ENCODE data around the gene TAF7.

Gene TAF7

DNA sequence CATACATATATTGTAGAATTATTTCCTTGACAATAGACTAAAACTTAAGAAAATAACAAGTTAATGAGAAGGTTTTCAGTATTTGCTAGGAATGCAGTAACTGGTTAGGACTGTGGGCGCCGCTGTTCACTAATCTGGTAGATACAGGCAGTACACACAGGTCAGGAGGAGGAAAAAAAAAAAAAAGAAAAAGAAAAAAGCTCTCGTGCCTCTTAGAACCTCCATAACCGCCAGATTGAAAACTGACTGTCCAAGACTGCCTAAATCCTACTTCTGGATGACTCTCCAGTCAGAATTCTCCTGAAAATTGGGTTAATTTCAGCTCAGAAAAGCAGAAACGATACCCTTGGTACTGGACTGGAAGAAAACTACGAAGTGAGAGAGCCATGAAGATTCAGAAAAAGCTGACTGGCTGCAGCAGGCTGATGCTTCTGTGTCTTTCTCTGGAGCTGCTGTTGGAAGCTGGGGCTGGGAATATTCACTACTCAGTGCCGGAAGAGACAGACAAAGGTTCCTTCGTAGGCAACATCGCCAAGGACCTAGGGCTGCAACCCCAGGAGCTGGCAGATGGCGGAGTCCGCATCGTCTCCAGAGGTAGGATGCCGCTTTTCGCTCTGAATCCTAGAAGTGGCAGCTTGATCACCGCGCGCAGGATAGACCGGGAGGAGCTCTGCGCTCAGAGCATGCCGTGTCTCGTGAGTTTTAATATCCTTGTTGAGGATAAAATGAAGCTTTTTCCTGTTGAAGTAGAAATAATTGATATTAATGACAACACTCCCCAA lies 9.9 kb upstream of the TAF7 start, which contains the start of gene PCDHGA1:
PCDHGA1 (plus strand) TSS at position 216 of the 782 bp plus-strand sequence.
- Histone ChIP-seq H3K79me2 (ENCODE audit: low read length) (no peaks in the 10 kb centered on the region), H3K27me3 (replicated peaks; ENCODE audit: insufficient read depth, low read length) (0 out of 2 replicates have a peak, but pooled peaks cover 6% of the 10 kb centered on the region), H3K9ac (ENCODE audit: low read length) (peak within 1 kb of the TSS; percentile 34; the same call in 1 of the 2 replicates), H3K4me1 (ENCODE audit: low read length) (no peaks in the 10 kb centered on the region), H3K9me3 (replicated peaks; ENCODE audit: insufficient read depth, low read length) (no peaks in the 10 kb centered on the region), H3K27ac (ENCODE audit: low read length) (no peak within 1 kb of the TSS), H3K4me2 (ENCODE audit: low read depth, low read length) (peak within 1 kb of the TSS; percentile 75), H3F3A (ENCODE audit: insufficient read depth, low read length) (no peaks in the 10 kb centered on the region), H3K36me3 (replicated peaks; ENCODE audit: insufficient read depth, low read length) (no peaks in the 10 kb centered on the region), H3K9me2 (replicated peaks; ENCODE audit: insufficient read depth, low read length) (no peaks in the 10 kb centered on the region), H3K4me3 (ENCODE audit: low read length) (peak within 1 kb of the TSS; percentile 59), H4K20me1 (ENCODE audit: insufficient read depth, low read length) (no peaks in the 10 kb centered on the region), H2AFZ (ENCODE audit: low read length) (peak within 1 kb of the TSS; percentile 73)
- peak; percentile 70 for DNase-seq
- no peak for TF ChIP-seq EZH2 (optimal IDR thresholded peaks at IDR 0.05; ENCODE audit: low read depth, low read length)
- TF ChIP-seq, protein P1, sequence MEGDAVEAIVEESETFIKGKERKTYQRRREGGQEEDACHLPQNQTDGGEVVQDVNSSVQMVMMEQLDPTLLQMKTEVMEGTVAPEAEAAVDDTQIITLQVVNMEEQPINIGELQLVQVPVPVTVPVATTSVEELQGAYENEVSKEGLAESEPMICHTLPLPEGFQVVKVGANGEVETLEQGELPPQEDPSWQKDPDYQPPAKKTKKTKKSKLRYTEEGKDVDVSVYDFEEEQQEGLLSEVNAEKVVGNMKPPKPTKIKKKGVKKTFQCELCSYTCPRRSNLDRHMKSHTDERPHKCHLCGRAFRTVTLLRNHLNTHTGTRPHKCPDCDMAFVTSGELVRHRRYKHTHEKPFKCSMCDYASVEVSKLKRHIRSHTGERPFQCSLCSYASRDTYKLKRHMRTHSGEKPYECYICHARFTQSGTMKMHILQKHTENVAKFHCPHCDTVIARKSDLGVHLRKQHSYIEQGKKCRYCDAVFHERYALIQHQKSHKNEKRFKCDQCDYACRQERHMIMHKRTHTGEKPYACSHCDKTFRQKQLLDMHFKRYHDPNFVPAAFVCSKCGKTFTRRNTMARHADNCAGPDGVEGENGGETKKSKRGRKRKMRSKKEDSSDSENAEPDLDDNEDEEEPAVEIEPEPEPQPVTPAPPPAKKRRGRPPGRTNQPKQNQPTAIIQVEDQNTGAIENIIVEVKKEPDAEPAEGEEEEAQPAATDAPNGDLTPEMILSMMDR (IDR thresholded peaks at IDR 0.05; ENCODE audit: low read length) = peak; percentile 74

DNA sequence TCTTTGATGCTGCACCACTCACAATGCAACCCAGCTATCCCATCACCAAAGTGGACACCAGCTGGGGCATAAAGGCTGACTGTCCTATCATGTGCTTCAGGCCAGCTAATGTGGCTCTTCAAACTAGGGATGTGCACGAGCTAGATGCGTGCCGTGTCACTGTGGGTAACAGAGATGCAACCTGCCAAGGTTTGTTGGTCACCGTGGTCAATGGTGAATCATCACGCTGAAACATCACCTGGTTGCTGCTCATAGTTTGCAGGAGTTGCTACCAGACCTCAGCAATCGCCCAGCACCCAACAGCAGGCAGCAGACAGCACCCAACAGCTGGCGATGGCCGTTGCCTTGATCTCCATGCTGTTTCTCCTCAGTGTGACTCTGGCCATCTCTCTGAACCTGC lies 7.6 kb upstream of the TAF7 start:
- DNase-seq = no peak
- H3K9me3 ChIP-seq (replicated peaks; ENCODE audit: insufficient read depth, low read length) = no peaks in the 10 kb centered on the region
- no peak overlapping the region for H3K9ac ChIP-seq (ENCODE audit: low read length)
- H3K79me2 ChIP-seq (ENCODE audit: low read length) = no peaks in the 10 kb centered on the region
- no peaks in the 10 kb centered on the region for H3K4me1 ChIP-seq (ENCODE audit: low read length)
- H4K20me1 ChIP-seq (ENCODE audit: insufficient read depth, low read length) = no peaks in the 10 kb centered on the region
- H2AFZ ChIP-seq (ENCODE audit: low read length) = no peak overlapping the region
- H3K27ac ChIP-seq (ENCODE audit: low read length) = no peak overlapping the region
- no peak overlapping the region for H3K4me3 ChIP-seq (ENCODE audit: low read length)
- no peaks in the 10 kb centered on the region for H3K36me3 ChIP-seq (replicated peaks; ENCODE audit: insufficient read depth, low read length)
- TF ChIP-seq EZH2 (optimal IDR thresholded peaks at IDR 0.05; ENCODE audit: low read depth, low read length) (no peak), EZH2phosphoT487 (IDR thresholded peaks at IDR 0.05; ENCODE audit: low read length) (no peak)
- TF ChIP-seq, protein P1 (IDR thresholded peaks at IDR 0.05; ENCODE audit: low read length) = no peak
- H3K4me2 ChIP-seq (ENCODE audit: low read depth, low read length) = no peak overlapping the region
- no peaks in the 10 kb centered on the region for H3F3A ChIP-seq (ENCODE audit: insufficient read depth, low read length)
- no peaks in the 10 kb centered on the region for H3K9me2 ChIP-seq (replicated peaks; ENCODE audit: insufficient read depth, low read length)
- H3K27me3 ChIP-seq (replicated peaks; ENCODE audit: insufficient read depth, low read length) = no peaks in the 10 kb centered on the region

DNA sequence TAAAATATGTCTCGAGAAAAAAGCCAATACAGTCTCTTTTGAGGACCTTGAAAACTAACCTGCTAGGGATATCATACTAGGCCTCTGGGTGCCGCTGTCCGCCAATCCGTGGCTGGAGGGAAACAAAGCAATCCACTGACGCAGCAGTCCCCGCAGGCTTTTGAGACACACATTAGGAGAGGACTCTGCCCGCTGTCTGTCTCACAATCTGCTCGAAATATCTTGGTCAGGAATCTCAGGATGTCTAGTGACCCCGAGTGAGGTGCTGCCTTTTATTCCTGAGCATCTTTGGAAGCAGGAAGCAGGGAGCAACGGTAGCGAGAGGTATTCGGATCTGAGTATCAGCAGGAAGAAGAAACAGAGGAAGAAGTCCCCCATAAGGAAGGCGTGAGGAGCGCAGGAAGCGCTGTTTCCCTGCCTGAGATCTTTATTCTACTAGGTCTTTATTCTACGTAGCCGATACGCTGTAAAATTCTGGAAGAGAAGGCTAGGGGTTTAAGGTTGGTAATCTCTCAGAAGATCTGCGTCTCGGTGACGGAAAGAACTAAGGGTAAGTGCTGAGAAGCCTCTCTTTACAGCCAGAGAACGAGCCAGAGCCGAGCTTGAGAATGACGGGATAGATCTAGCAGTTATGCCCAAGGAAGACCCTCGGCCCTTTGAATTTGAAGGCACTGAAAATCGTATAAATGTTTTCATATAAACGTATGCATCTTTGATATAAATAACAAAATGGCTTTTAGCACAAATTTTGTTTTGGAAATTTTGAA lies 5.7 kb upstream of the TAF7 start:
- DNase-seq = no peak
- Histone ChIP-seq H3K4me1 (ENCODE audit: low read length) (no peaks in the 10 kb centered on the region), H3K27ac (ENCODE audit: low read length) (no peak overlapping the region), H3K9me3 (replicated peaks; ENCODE audit: insufficient read depth, low read length) (no peaks in the 10 kb centered on the region), H3K36me3 (replicated peaks; ENCODE audit: insufficient read depth, low read length) (no peaks in the 10 kb centered on the region), H3K27me3 (replicated peaks; ENCODE audit: insufficient read depth, low read length) (0 out of 2 replicates have a peak, but pooled peaks cover 5% of the 10 kb centered on the region), H3K9me2 (replicated peaks; ENCODE audit: insufficient read depth, low read length) (no peaks in the 10 kb centered on the region), H3K79me2 (ENCODE audit: low read length) (no peaks in the 10 kb centered on the region), H3F3A (ENCODE audit: insufficient read depth, low read length) (no peaks in the 10 kb centered on the region), H3K4me3 (ENCODE audit: low read length) (no peak overlapping the region), H3K9ac (ENCODE audit: low read length) (no peak overlapping the region), H3K4me2 (ENCODE audit: low read depth, low read length) (no peak overlapping the region), H4K20me1 (ENCODE audit: insufficient read depth, low read length) (no peaks in the 10 kb centered on the region), H2AFZ (ENCODE audit: low read length) (no peak overlapping the region)
- TF ChIP-seq, protein P1 (IDR thresholded peaks at IDR 0.05; ENCODE audit: low read length) = no peak
- TF ChIP-seq EZH2 (optimal IDR thresholded peaks at IDR 0.05; ENCODE audit: low read depth, low read length) = no peak

Measured in MM.1S (cell line).